CD8-positive, alpha-beta memory T cell (primary cell): ENCODE data around the gene GAPVD1. TPM values are rescaled to one million over a fixed set of nuclear protein-coding genes. Genes with fewer than 3 reads are reported as not detected.
"Not testable (repeated sequence)": the region's sequence is repeated elsewhere in the genome, so short reads cannot be mapped to it uniquely, and the experiment has no call there.

Experiments used
- CTCF ChIA-PET: fragments of 350-600 bp; sonication (Branson Sonifier 250); formaldehyde crosslinking; loops from one replicate; lab custom pipeline; 2021; ENCODE audit warnings: antibody characterized with exemption; lab: Charles Lee
- POLR2A ChIA-PET: fragments of 350-600 bp; sonication (Branson Sonifier 250); formaldehyde crosslinking; loops from one replicate; lab custom pipeline; 2021; ENCODE audit warnings: antibody characterized with exemption; lab: Charles Lee
- DNase-seq, 5 donors: peaks; one replicate each; pipeline versions ENCODE4 v3.0.0 to v3.0.0-alpha.2; 2020 to 2022; ENCODE audit warnings: mixed read lengths in 1 of 5
- H3K27ac ChIP-seq: one replicate; pipeline ENCODE4 v1.7.0; 2013; ENCODE audit warnings: low read depth, mild to moderate bottlenecking, low read length, moderate library complexity
- H3K27me3 ChIP-seq: 2 replicates; pipeline ENCODE4 v1.7.0; 2013; ENCODE audit warnings: low read length, mild to moderate bottlenecking; ENCODE audit not compliant: insufficient read depth, poor library complexity, severe bottlenecking
- H3K36me3 ChIP-seq: 2 replicates; pipeline ENCODE4 v1.7.0; 2013; ENCODE audit warnings: mild to moderate bottlenecking, low read length, moderate library complexity; ENCODE audit not compliant: insufficient read depth
- H3K4me1 ChIP-seq: 2 replicates; pipeline ENCODE4 v1.7.0; 2013; ENCODE audit warnings: mild to moderate bottlenecking, low read length, moderate library complexity; ENCODE audit not compliant: insufficient read depth
- H3K4me3 ChIP-seq: 2 replicates; pipeline ENCODE4 v1.7.0; 2013; ENCODE audit warnings: mild to moderate bottlenecking, low read length
- H3K9me3 ChIP-seq: 2 replicates; pipeline ENCODE4 v1.7.0; 2013; ENCODE audit warnings: mild to moderate bottlenecking, low read length
- H3K27ac Mint-ChIP-seq, 8 donors: one replicate each; pipeline ENCODE4 v1.8.0; 2020 to 2021; ENCODE audit warnings: mixed read lengths in 8 of 8, mild to moderate bottlenecking in 6 of 8, inconsistent platforms in 3 of 8, moderate library complexity in 3 of 8
- H3K27me3 Mint-ChIP-seq, 2 donors: one replicate each; pipeline ENCODE4 v1.8.0; 2020 to 2021; ENCODE audit warnings: mixed read lengths in 2 of 2, mild to moderate bottlenecking in 1 of 2, moderate library complexity in 1 of 2
- H3K36me3 Mint-ChIP-seq, 3 donors: one replicate each; pipeline ENCODE4 v1.8.0; 2020 to 2021; ENCODE audit warnings: mixed read lengths in 3 of 3, inconsistent platforms in 1 of 3, mild to moderate bottlenecking in 1 of 3
- H3K4me1 Mint-ChIP-seq, 3 donors: one replicate each; pipeline ENCODE4 v1.8.0; 2020 to 2021; ENCODE audit warnings: mixed read lengths in 3 of 3, inconsistent platforms in 1 of 3, mild to moderate bottlenecking in 1 of 3
- H3K4me3 Mint-ChIP-seq, 7 donors: one replicate each; pipeline ENCODE4 v1.8.0; 2020 to 2021; ENCODE audit warnings: mixed read lengths in 7 of 7, mild to moderate bottlenecking in 6 of 7, moderate library complexity in 4 of 7, inconsistent platforms in 2 of 7
- H3K9me3 Mint-ChIP-seq, 5 donors: one replicate each; pipeline ENCODE4 v1.8.0; 2020 to 2022; ENCODE audit warnings: mixed read lengths in 5 of 5, mild to moderate bottlenecking in 3 of 5, moderate library complexity in 2 of 5, inconsistent platforms in 1 of 5
- polyA plus RNA-seq: library from polyadenylated mRNA; unstranded; fragments of 300-500 nt; fragmentation: Illumina TruSeq; gene quantifications from one replicate; pipeline ENCODE4 v1.2.3, GENCODE V29; 2021
- total RNA-seq, 2 experiments: library from RNA; stranded (reverse); gene quantifications; one replicate each; pipeline ENCODE4 v1.2.3, GENCODE V29; 2021

The GAPVD1 gene
- total and polyA plus RNA-seq, 3 experiments from 2014 or later = 42.7 to 55.4 (median 44.8) TPM

- Mint-ChIP-seq H3K4me1 (peaks cover 8 to 18% (median 12%) of the 10 kb centered on the region in 3 donors), H3K9me3 (no peaks in the 10 kb centered on the region), H3K27me3 (no peaks in the 10 kb centered on the region), H3K36me3 (peaks cover 0 to 24% (median 3%) of the 10 kb centered on the region in 3 donors), H3K27ac (peak overlapping the region in 1 of 8 donors; percentile 26), H3K4me3 (no peak overlapping the region)
- DNase-seq = no peak
- ChIA-PET POLR2A (interaction anchor here (1.5 kb wide), 1 partner anchor 55 kb away, joined by 3 read pairs; the partner anchor contains the start of gene HSPA5), CTCF (no interaction called here)
- H3K27me3 ChIP-seq = no peaks in the 10 kb centered on the region
- H3K9me3 ChIP-seq = no peaks in the 10 kb centered on the region
- H3K4me3 ChIP-seq = no peak overlapping the region
- peaks cover 6% of the 10 kb centered on the region for H3K36me3 ChIP-seq
- H3K27ac ChIP-seq = no peak overlapping the region
- peaks cover 18% of the 10 kb centered on the region for H3K4me1 ChIP-seq
Observed at GRCh38 chr9:125295657-125296056, 34.0 kb downstream of the GAPVD1 start.

GRCh38 chr9:125296843-125297372 is 35.3 kb downstream of the GAPVD1 start:
- no peaks in the 10 kb centered on the region for H3K27me3 Mint-ChIP-seq
- ChIA-PET CTCF (no interaction called here), POLR2A (no interaction called here)
- H3K4me1 Mint-ChIP-seq = peaks cover 8 to 18% (median 12%) of the 10 kb centered on the region in 3 donors
- peaks cover 7% of the 10 kb centered on the region for H3K36me3 ChIP-seq
- no peaks in the 10 kb centered on the region for H3K9me3 Mint-ChIP-seq
- H3K36me3 Mint-ChIP-seq = peaks cover under 1 to 36% (median 3%) of the 10 kb centered on the region in 3 donors
- no peaks in the 10 kb centered on the region for H3K9me3 ChIP-seq
- H3K4me3 Mint-ChIP-seq = no peak overlapping the region
- peaks cover 9% of the 10 kb centered on the region for H3K4me1 ChIP-seq
- H3K27me3 ChIP-seq = no peaks in the 10 kb centered on the region
- H3K27ac ChIP-seq = no peak overlapping the region
- H3K27ac Mint-ChIP-seq = peak overlapping the region in 3 of 8 donors; percentile 11 to 73 (median 48)
- H3K4me3 ChIP-seq = no peak overlapping the region
- DNase-seq = no peak

DNA sequence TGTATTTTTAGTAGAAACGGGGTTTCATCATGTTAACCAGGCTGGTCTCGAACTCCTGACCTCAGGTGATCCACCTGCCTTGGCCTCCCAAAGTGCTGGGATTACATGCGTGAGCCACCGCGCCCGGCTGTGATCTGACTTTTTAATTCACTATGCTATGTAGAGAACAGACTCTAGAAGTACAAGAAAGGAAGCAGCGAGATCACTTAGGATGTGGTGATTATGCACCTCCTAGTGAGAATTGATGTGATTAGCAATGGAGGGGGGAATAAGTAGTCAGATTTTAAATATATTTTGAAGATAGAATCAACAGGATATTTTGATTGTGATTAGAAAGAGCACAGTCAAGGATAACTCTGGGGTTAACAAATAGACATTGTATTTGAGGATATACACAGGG is 36.3 kb downstream of the GAPVD1 start:
- H3K36me3 Mint-ChIP-seq = peaks cover 4 to 46% (median 5%) of the 10 kb centered on the region in 3 donors
- H3K9me3 ChIP-seq = no peaks in the 10 kb centered on the region
- H3K4me1 ChIP-seq = peaks cover 4% of the 10 kb centered on the region
- no peak overlapping the region for H3K4me3 ChIP-seq
- H3K27me3 Mint-ChIP-seq = no peaks in the 10 kb centered on the region
- no peaks in the 10 kb centered on the region for H3K9me3 Mint-ChIP-seq
- H3K27ac ChIP-seq = no peak overlapping the region
- no peak overlapping the region for H3K4me3 Mint-ChIP-seq
- ChIA-PET CTCF (no interaction called here), POLR2A (interaction anchor here (0.7 kb wide), 1 partner anchor 61 kb away, joined by 12 read pairs; no protein-coding TSS in a partner anchor)
- H3K36me3 ChIP-seq = peaks cover 15% of the 10 kb centered on the region
- peak in 1 of 5 donors; percentile 2 for DNase-seq
- H3K4me1 Mint-ChIP-seq = peaks cover 8 to 22% (median 12%) of the 10 kb centered on the region in 3 donors
- peak overlapping the region in 3 of 8 donors; percentile 11 to 81 (median 12) for H3K27ac Mint-ChIP-seq
- H3K27me3 ChIP-seq = no peaks in the 10 kb centered on the region

- ChIA-PET POLR2A (no interaction called here), CTCF (no interaction called here)
- Histone ChIP-seq H3K27me3 (no peaks in the 10 kb centered on the region), H3K4me1 (no peaks in the 10 kb centered on the region), H3K9me3 (no peaks in the 10 kb centered on the region), H3K27ac (no peak overlapping the region), H3K36me3 (peaks cover 24% of the 10 kb centered on the region), H3K4me3 (no peak overlapping the region)
- no peak for DNase-seq
- H3K27ac Mint-ChIP-seq = no peak overlapping the region
- peaks cover 3 to 13% (median 8%) of the 10 kb centered on the region in 3 donors for H3K4me1 Mint-ChIP-seq
- H3K9me3 Mint-ChIP-seq = no peaks in the 10 kb centered on the region
- no peaks in the 10 kb centered on the region for H3K27me3 Mint-ChIP-seq
- peaks cover 5 to 68% (median 12%) of the 10 kb centered on the region in 3 donors for H3K36me3 Mint-ChIP-seq
- no peak overlapping the region for H3K4me3 Mint-ChIP-seq
Observed at GRCh38 chr9:125302241-125302640, 40.6 kb downstream of the GAPVD1 start.

- DNase-seq = no peak
- CTCF ChIA-PET = no interaction called here
- H3K9me3 Mint-ChIP-seq = no peaks in the 10 kb centered on the region
- no peaks in the 10 kb centered on the region for H3K27me3 Mint-ChIP-seq
- Histone ChIP-seq H3K27ac (no peak overlapping the region), H3K27me3 (no peaks in the 10 kb centered on the region), H3K36me3 (peaks cover 25% of the 10 kb centered on the region), H3K9me3 (no peaks in the 10 kb centered on the region), H3K4me1 (no peaks in the 10 kb centered on the region), H3K4me3 (no peak overlapping the region)
- peak overlapping the region in 4 of 8 donors; percentile 28 to 64 (median 36) for H3K27ac Mint-ChIP-seq
- peaks cover 0 to 5% (median 0%) of the 10 kb centered on the region in 3 donors for H3K4me1 Mint-ChIP-seq
- POLR2A ChIA-PET = interaction anchor here (0.6 kb wide), 1 partner anchor 40 kb away, joined by 3 read pairs; no protein-coding TSS in a partner anchor
- H3K36me3 Mint-ChIP-seq = peaks cover 10 to 72% (median 16%) of the 10 kb centered on the region in 3 donors
- no peak overlapping the region for H3K4me3 Mint-ChIP-seq
Observed at GRCh38 chr9:125304273-125304672, 42.6 kb downstream of the GAPVD1 start.

DNA sequence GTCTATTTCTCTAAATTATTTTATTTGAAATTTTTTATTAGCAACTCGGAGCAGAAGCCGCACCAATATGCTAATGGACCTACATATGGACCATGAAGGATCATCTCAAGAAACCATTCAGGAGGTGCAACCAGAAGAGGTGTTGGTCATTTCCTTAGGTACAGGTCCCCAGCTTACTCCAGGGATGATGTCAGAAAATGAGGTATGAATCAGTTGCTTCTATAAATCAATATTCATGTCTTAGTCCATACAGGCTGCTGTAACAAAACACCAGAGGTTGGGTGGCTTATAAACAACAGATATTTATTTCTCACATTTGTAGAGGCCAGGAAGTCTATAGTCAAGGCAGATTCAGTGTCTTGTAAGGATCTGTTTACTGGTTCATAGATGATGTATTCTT is 50.8 kb downstream of the GAPVD1 start:
- DNase-seq = no peak
- Mint-ChIP-seq H3K36me3 (peaks cover 28 to 77% (median 34%) of the 10 kb centered on the region in 3 donors), H3K27me3 (no peaks in the 10 kb centered on the region), H3K9me3 (peaks cover 0 to 7% (median 2%) of the 10 kb centered on the region in 5 donors), H3K27ac (no peak overlapping the region), H3K4me1 (no peaks in the 10 kb centered on the region), H3K4me3 (no peak overlapping the region)
- no peaks in the 10 kb centered on the region for H3K9me3 ChIP-seq
- no peaks in the 10 kb centered on the region for H3K27me3 ChIP-seq
- peaks cover 34% of the 10 kb centered on the region for H3K36me3 ChIP-seq
- H3K27ac ChIP-seq = no peak overlapping the region
- H3K4me1 ChIP-seq = no peaks in the 10 kb centered on the region
- POLR2A ChIA-PET = no interaction called here
- no peak overlapping the region for H3K4me3 ChIP-seq
- CTCF ChIA-PET = no interaction called here

GRCh38 chr9:125316359-125316758 is 54.7 kb downstream of the GAPVD1 start:
- H3K27ac Mint-ChIP-seq, H3K27me3 Mint-ChIP-seq, H3K27me3 ChIP-seq, H3K4me1 Mint-ChIP-seq, H3K4me1 ChIP-seq, H3K4me3 Mint-ChIP-seq, DNase-seq, H3K27ac ChIP-seq, CTCF ChIA-PET, H3K4me3 ChIP-seq, POLR2A ChIA-PET, H3K9me3 ChIP-seq: not testable (repeated sequence)
- peaks cover 0 to 15% (median 9%) of the 10 kb centered on the region in 5 donors for H3K9me3 Mint-ChIP-seq
- peaks cover 33 to 73% (median 43%) of the 10 kb centered on the region in 3 donors for H3K36me3 Mint-ChIP-seq
- peaks cover 36% of the 10 kb centered on the region for H3K36me3 ChIP-seq

DNA sequence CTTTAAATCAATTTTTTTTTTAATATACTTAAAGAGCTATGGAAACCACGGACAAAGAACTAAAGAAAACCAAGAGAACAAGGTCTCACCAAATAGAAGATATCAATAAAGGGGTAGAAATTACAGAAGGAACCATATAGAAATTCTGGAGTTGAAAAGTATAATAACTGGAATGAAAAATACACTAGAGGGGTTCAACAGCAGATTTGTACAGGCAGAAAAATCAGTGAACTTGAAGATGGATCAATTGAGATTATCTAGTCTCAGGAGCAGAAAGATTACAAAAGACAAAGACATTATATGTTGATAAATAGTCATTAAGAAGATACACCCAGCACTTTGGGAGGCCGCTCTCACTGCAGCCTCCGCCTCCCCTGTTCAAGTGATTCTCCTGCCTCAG is 56.1 kb downstream of the GAPVD1 start:
- H3K4me1 ChIP-seq = no peaks in the 10 kb centered on the region
- H3K27me3 ChIP-seq = no peaks in the 10 kb centered on the region
- H3K9me3 ChIP-seq = no peaks in the 10 kb centered on the region
- POLR2A ChIA-PET = no interaction called here
- no peak overlapping the region for H3K4me3 ChIP-seq
- no peak for DNase-seq
- Mint-ChIP-seq H3K4me1 (no peaks in the 10 kb centered on the region), H3K9me3 (peaks cover 0 to 15% (median 9%) of the 10 kb centered on the region in 5 donors), H3K27me3 (no peaks in the 10 kb centered on the region), H3K4me3 (no peak overlapping the region), H3K27ac (no peak overlapping the region), H3K36me3 (peaks cover 29 to 75% (median 39%) of the 10 kb centered on the region in 3 donors)
- CTCF ChIA-PET = no interaction called here
- H3K27ac ChIP-seq = no peak overlapping the region
- H3K36me3 ChIP-seq = peaks cover 38% of the 10 kb centered on the region
